OCI-LY7 (cell line): ENCODE results near the gene C2orf42. TPM values are rescaled to one million over a fixed set of nuclear protein-coding genes. Genes with fewer than 3 reads are reported as not detected.
"Not testable (repeated sequence)": the region's sequence is repeated elsewhere in the genome, so short reads cannot be mapped to it uniquely, and the experiment has no call there.

Experiments used
- BruUV-seq: library from RNA; stranded (reverse); fragments of 400-500 nt; replicated peaks from 2 replicates; lab custom pipeline; 2021; lab: Mats Ljungman, UMichigan
- CTCF ChIA-PET: fragments of 300-600 bp; sonication (Branson Sonifier 250); formaldehyde crosslinking; loops from one replicate; lab custom pipeline; 2022; ENCODE audit warnings: antibody characterized with exemption; ENCODE audit not compliant: unreplicated experiment; lab: Charles Lee
- POLR2A ChIA-PET: fragments of 300-600 bp; sonication (Branson Sonifier 250); formaldehyde crosslinking; loops from one replicate; lab custom pipeline; 2022; ENCODE audit warnings: antibody characterized with exemption; lab: Charles Lee
- DNase-seq: peaks from one replicate; pipeline ENCODE4 v3.0.0-alpha.2; 2015; ENCODE audit warnings: low spot score
- H2AFZ ChIP-seq: fragments of 200-600 bp; sonication (generic), shearing (Covaris generic); 2 replicates; pipeline ENCODE4 v1.6.1; 2014; ENCODE audit warnings: mild to moderate bottlenecking, antibody characterized with exemption, low read length, moderate library complexity
- H3K27ac ChIP-seq: fragments of 200-600 bp; sonication (generic); 2 replicates; pipeline ENCODE4 v1.5.1; 2014; ENCODE audit warnings: mixed run types, low read depth, mild to moderate bottlenecking, moderate library complexity, low read length, inconsistent platforms; ENCODE audit not compliant: poor library complexity, severe bottlenecking
- H3K36me3 ChIP-seq: fragments of 200-600 bp; sonication (generic); 2 replicates; pipeline ENCODE4 v1.6.1; 2014; ENCODE audit warnings: mild to moderate bottlenecking, antibody characterized with exemption, low read length, moderate library complexity, mixed read lengths; ENCODE audit not compliant: insufficient read depth
- H3K4me1 ChIP-seq: fragments of 200-600 bp; sonication (generic); 2 replicates; pipeline ENCODE4 v1.5.1; 2014; ENCODE audit warnings: mild to moderate bottlenecking, low read length; ENCODE audit not compliant: insufficient read depth, poor library complexity, severe bottlenecking
- H3K4me2 ChIP-seq: fragments of 200-600 bp; sonication (generic); 2 replicates; pipeline ENCODE4 v1.6.1; 2014; ENCODE audit warnings: mild to moderate bottlenecking, low read length
- H3K4me3 ChIP-seq: fragments of 200-600 bp; sonication (generic); 2 replicates; pipeline ENCODE4 v1.5.1; 2014; ENCODE audit warnings: mild to moderate bottlenecking, low read depth, low read length; ENCODE audit not compliant: poor library complexity, severe bottlenecking
- H3K79me2 ChIP-seq: fragments of 200-600 bp; sonication (generic); 2 replicates; pipeline ENCODE4 v1.6.1; 2016; ENCODE audit warnings: low read depth, mild to moderate bottlenecking, low read length, moderate library complexity, mixed read lengths; ENCODE audit not compliant: insufficient read depth
- H3K9me2 ChIP-seq: fragments of 200-600 bp; sonication (generic); 2 replicates; pipeline ENCODE4 v1.6.1; 2016; ENCODE audit warnings: mild to moderate bottlenecking, low read length, mixed read lengths; ENCODE audit not compliant: insufficient read depth
- H3K9me3 ChIP-seq: fragments of 200-600 bp; sonication (generic); 2 replicates; pipeline ENCODE4 v1.6.1; 2014; ENCODE audit warnings: mild to moderate bottlenecking, mixed run types, low read length, mixed read lengths
- H4K20me1 ChIP-seq: fragments of 200-600 bp; sonication (generic); 2 replicates; pipeline ENCODE4 v1.6.1; 2014; ENCODE audit warnings: mild to moderate bottlenecking, antibody characterized with exemption, low read length, moderate library complexity, mixed read lengths; ENCODE audit not compliant: insufficient read depth
- CTCF ChIP-seq: fragments of 200-600 bp; sonication (generic); conservative IDR thresholded peaks from 2 replicates; pipeline ENCODE4 v1.5.1; 2014; ENCODE audit warnings: mild to moderate bottlenecking, antibody characterized with exemption, low read length, moderate library complexity, mixed read lengths
- EZH2phosphoT487 ChIP-seq: fragments of 200-600 bp; sonication (generic); IDR thresholded peaks from 2 replicates; pipeline ENCODE4 v1.6.1; 2018; ENCODE audit warnings: low read depth, borderline replicate concordance, mild to moderate bottlenecking, mixed run types, antibody characterized with exemption, low read length, moderate library complexity, mixed read lengths
- intact Hi-C: fragments of 100-400 bp; cut with micrococcal nuclease; formaldehyde crosslinking; loops from one replicate; pipeline ENCODE4 v1.10.0; 2022; ENCODE audit not compliant: unreplicated experiment
- total RNA-seq, 2 experiments: library from RNA; depleted of rRNA in 1 of 2; stranded (reverse); fragments of >200 nt in 1 of 2; shearing (Covaris generic) in 1 of 2; gene quantifications; 2 replicates each; pipeline ENCODE4 v1.2.3, GENCODE V29; 2014 to 2022

C2orf42 gene
- total RNA-seq, 2 experiments from 2014 or later = 19.0 to 24.5 TPM

DNA sequence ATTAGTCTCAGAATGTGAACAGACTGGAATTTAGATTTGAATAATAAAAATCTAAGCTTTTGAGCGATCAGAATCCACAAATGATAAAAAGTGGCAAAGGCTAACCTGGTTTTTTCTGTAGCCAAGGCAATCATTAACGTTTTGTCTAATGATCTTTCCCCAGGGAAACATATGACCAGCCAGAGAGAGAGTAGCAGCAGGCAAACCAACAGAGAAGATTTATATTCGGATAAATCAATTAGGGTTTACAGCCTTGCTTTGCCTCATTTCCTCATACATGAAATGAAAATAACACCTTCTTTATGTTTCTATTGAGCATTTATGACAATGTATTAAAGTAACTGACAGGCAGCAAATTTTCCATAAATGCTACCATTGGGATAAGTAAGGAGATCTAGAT, 43.1 kb upstream of the C2orf42 start:
- Histone ChIP-seq H3K9me3 (no peaks in the 10 kb centered on the region), H2AFZ (no peak overlapping the region), H3K79me2 (peaks cover 34% of the 10 kb centered on the region), H3K9me2 (no peaks in the 10 kb centered on the region), H4K20me1 (no peaks in the 10 kb centered on the region), H3K36me3 (peaks cover 90% of the 10 kb centered on the region), H3K4me3 (no peak overlapping the region), H3K27ac (no peak overlapping the region), H3K4me1 (no peaks in the 10 kb centered on the region), H3K4me2 (no peak overlapping the region)
- CTCF ChIA-PET = no interaction called here
- TF ChIP-seq EZH2phosphoT487 (no peak), CTCF (no peak)
- POLR2A ChIA-PET = no interaction called here
- intact Hi-C loops = no loop called here
- no peak for DNase-seq
- BruUV-seq = no TSS peak

GRCh38 chr2:70226781-70227180, 36.0 kb upstream of the C2orf42 start:
- Histone ChIP-seq H3K9me3 (no peaks in the 10 kb centered on the region), H3K4me3 (no peak overlapping the region), H3K36me3 (peaks cover 99% of the 10 kb centered on the region), H3K4me1 (no peaks in the 10 kb centered on the region), H4K20me1 (peaks cover 6% of the 10 kb centered on the region; the same call in 1 of the 2 replicates), H3K27ac (no peak overlapping the region), H2AFZ (no peak overlapping the region), H3K9me2 (no peaks in the 10 kb centered on the region), H3K4me2 (no peak overlapping the region), H3K79me2 (no peaks in the 10 kb centered on the region)
- ChIA-PET CTCF (no interaction called here), POLR2A (interaction anchor here (0.7 to 1.8 kb wide), 4 partner anchors 10 to 131 kb away, joined by 3 to 5 read pairs (median 4); partner anchors contain the start of gene PCYOX1)
- TF ChIP-seq EZH2phosphoT487 (no peak), CTCF (no peak)
- intact Hi-C loops = no loop called here
- no peak for DNase-seq
- BruUV-seq = no TSS peak

GRCh38 chr2:70223305-70223704, 32.5 kb upstream of the C2orf42 start:
- H3K4me3 ChIP-seq, H3K79me2 ChIP-seq, DNase-seq, H3K4me1 ChIP-seq, H3K9me2 ChIP-seq, intact Hi-C loops, BruUV-seq, H3K4me2 ChIP-seq, H2AFZ ChIP-seq, CTCF ChIA-PET, H4K20me1 ChIP-seq, H3K9me3 ChIP-seq, H3K27ac ChIP-seq: not testable (repeated sequence)
- POLR2A ChIA-PET = interaction anchor here (0.6 to 1.2 kb wide), 3 partner anchors 42 to 875 kb away, joined by 3 to 4 read pairs (median 3); no protein-coding TSS in a partner anchor
- peaks cover 97% of the 10 kb centered on the region for H3K36me3 ChIP-seq
